HG03025 (cell line): Measurements from ENCODE around the gene ABHD5.

Source experiments
- ATAC-seq: cut with Tn5 transposase; IDR thresholded peaks from one replicate; pipeline ENCODE4 v1.9.1; 2021; ENCODE audit warnings: mild to moderate bottlenecking, moderate library complexity; ENCODE audit not compliant: unreplicated experiment, low FRiP score

The ABHD5 gene

GRCh38 chr3:43773273-43774094, 82.7 kb downstream of the ABHD5 start:
- no peak for ATAC-seq

GRCh38 chr3:43774799-43775198, 84.1 kb downstream of the ABHD5 start:
- ATAC-seq, result no peak

- no peak for ATAC-seq
These were observed 85.4 kb downstream of the ABHD5 start for GRCh38 chr3:43776101-43776500.

GRCh38 chr3:43779850-43780249, 89.1 kb downstream of the ABHD5 start:
- ATAC-seq, result no peak

- ATAC-seq, result no peak
These were observed 91.8 kb downstream of the ABHD5 start for GRCh38 chr3:43782541-43782940.
